HK-2 (cell line): ENCODE measurements around the gene ZFP36L1.
A peak's percentile ranks its signal among the peaks of the same experiment; 100 is the strongest.
"Not testable (repeated sequence)": the region's sequence is repeated elsewhere in the genome, so short reads cannot be mapped to it uniquely, and the experiment has no call there.

Source experiments
- DNase-seq: peaks from one replicate; pipeline ENCODE4 v3.0.0-alpha.2; 2018; ENCODE audit not compliant: unreplicated experiment

Gene ZFP36L1

DNA sequence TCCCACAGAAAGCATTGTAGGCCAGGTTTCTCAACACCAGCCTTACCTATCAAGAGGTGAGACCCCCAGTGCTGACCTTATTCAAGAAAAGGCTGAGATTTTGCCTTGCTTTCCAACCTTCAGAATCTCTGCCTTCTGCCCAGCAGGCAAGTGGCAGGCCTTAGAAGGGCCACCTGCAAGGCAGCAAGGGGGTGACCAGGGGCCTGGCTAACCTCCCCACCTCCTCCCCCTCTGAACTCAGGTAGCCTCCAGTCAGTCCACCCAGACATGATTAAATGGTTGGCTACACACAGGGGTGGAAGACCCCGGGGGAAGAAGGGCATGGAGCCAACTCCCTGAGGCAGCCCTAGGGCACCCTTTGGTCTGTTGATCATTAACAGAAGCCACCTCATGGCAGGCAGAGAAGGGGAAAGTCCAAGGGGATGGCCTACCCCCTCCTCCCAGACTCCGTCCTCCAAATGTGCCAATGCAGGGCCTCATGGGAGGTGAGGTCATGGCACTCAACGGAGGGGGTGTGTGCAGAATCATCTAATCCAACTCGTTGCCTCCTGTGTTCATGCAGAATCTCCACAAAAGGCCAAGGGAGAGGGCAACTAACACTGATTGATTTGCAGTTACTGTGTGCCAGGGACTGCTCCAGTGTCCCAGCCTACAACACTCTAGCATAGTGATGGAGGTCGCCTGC lies 8.5 kb downstream of the ZFP36L1 start:
- DNase-seq: peak; percentile 95

GRCh38 chr14:68783408-68784225 lies 9.2 kb downstream of the ZFP36L1 start:
- no peak for DNase-seq

DNA sequence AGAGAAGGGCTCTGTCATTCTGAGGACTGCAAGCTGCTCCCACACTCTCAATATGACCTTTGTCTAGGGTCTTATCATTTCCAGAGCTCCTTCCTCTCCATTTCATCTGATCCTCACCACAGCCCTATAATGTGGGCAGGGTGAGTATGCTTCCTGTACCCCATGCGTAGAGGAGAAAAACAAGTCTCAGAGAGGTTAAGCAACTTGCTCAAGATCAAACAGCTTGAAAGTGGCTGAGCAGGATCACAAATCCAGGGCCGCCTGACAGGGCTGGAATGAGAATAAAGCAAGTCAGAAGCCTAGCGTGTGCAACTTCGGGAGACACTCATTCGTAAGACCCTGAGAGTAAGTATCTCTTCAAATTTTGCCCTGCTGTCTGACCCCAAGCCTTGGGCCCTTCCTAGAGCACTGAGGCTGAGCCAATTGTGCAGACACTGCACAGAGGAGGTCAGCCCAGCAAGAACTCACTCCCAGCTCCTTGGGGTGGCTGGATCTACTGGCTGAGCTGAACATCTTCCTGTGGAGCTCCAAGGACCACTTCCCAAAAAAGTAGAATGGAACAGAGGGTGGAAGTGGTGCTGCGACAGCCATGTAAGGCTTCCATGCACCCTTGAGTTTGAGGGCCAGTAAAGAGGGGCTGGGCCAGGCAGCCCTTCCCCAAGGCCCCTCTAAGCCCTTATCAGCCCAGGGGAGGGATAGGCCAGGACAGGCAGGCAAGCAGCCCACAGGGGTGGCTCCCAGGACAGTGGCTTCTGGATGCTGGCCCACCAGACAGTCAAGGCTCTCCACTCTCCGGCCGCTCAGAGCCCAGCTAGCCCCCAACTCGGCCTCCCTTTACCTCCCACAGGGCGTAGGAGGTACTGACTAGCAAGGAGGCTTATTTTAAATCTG lies 10.5 kb downstream of the ZFP36L1 start:
- no peak for DNase-seq

DNA sequence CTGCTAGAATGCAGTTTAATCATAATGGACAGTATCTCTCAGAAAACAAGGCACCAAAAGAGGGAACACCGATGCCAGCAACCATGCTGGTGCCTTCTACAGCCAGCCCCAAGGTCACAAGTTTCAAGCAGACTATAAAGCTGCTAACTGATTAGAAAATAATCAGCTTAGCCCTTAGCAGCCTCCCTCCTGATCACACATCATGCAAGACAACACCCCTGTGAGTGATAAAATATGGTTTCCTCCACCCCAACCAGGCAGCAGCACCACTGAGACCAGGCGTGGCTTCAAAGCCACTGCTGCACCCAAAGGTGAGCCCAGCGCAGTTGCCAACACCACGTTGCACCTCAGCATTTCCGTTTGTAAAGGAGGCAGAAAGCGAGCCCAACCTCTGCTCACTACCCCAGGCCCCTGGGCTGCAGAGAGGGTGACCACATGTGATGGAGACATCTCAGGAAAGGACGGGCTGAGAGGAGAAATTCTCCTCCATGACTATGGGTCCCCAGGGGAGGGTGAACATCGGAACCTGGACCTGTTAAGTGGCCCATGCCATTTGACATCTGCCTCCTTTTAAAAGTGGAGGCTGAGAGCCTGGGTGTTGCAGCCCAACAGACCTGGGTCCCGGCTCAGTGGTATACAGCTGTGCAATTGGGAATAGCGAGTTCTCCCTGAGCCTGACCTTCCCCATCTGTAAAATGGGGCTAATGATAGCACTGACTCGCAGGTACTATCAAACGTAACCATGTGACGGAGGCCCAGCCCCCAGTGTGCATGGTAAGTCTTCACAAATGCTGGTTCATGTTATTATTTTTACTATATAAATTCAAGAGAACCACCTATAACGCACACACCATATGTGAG lies 11.5 kb downstream of the ZFP36L1 start:
- DNase-seq: no peak

DNA sequence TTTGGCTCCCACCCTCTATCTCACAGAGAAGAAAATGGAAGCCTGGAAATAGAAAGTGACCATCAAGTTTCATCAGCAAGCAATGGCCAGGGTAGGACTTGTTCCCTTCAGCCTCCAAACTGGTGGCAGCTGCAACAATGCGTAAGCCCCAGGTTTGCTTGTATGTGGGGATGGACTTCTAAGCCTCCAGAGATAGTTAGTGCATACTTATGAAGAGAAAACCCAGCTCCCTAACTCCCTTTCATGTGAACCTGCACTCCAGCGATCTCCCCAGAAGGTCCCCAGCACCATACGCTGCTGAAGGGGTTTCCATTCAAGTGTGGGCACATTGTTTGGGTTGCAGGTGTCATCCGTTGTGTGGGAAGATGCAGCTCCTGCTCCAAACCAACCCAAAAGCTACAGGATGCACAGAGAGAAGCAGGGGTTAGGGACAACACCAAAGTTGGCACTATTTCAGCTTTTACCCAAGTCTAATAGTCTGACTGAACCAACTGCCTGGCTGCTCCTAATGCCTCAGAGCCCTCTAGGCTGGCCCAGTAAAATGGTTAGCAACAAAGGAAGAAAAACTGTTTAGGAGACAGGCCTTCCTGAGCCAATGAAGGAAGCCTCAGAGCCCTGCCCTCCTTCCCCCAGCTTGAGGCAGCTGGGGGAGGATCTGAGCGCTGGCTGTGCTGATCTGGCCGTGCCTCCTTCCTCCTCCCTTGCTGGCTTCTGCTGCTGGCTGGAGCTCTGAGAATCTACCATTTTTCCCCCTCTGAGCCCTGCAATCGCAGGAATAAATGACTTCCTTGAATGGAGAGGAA lies 12.3 kb downstream of the ZFP36L1 start:
- DNase-seq: peak; percentile 39

- DNase-seq: peak; percentile 57
Measured at GRCh38 chr14:68779761-68780323, 13.0 kb downstream of the ZFP36L1 start.

GRCh38 chr14:68777644-68778043 lies 15.2 kb downstream of the ZFP36L1 start:
- DNase-seq: no peak

- DNase-seq: no peak
Measured at GRCh38 chr14:68775614-68776126, 17.2 kb downstream of the ZFP36L1 start.

DNA sequence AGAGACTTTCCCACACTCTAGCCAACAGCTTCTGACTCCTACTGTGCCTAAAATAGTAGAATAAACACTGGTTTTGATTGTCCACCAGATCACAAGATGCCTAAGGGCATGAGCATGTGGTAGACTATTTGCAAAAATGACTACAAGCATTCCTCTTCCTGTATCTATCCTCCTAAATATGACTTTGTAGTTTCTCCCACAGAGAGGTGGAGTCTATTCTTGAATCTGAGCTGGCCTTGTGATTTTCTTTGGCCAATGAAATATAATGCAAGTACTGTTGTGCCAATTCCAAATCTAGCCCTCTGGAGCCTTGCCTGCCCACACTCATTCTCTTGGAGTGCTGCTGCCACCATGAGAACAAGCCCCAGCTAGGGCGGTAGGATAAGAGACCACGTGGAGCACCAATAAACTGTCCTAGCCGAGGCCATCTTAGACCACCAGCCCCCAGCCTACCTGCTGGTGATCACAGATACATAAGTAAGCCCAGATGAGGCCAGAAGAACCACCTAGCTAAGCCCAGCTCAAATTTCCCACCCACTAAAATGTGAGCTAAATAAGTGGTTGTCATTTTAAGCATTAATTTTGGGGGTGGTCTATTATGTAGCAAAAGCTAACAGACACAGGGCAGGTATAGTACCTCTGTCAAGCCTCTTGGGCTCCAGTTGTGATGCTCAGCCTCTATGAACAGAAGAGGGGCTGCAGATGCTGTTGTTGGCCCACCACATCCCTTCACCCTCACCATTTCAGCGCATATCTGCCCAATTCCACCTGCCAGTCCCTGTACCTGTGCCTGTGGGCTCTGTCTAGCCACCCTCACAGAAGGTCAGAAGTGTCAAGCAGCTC lies 17.9 kb downstream of the ZFP36L1 start:
- no peak for DNase-seq

DNA sequence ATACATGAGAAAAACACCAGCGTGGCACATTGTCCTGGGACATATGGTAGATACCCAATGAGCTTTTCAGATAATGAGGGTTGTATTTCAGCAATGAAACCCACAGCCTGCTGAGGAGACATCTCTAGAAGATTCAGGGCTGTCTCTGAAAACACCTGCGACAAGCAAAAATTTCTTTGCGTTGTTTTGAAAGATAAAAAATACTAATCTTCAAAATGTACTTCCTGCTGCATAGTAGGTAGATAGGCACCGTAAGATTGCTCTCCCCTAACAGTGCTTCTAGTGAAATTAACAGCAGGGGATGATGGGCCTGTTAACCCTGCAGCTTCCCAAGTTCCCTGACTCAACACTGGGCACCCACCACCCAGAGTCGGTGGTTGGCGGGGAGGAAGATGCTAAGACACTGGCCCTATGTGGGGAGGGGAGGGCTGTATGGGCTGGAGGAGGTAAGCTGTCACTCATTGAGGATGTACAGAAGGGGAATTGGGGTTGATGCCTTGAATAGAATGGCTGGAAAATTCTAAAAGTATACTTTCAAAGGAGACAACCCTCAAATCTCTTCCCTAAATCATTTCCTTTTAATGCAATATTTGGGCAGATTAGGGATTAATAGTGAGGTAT lies 20.0 kb downstream of the ZFP36L1 start:
- DNase-seq: no peak

DNA sequence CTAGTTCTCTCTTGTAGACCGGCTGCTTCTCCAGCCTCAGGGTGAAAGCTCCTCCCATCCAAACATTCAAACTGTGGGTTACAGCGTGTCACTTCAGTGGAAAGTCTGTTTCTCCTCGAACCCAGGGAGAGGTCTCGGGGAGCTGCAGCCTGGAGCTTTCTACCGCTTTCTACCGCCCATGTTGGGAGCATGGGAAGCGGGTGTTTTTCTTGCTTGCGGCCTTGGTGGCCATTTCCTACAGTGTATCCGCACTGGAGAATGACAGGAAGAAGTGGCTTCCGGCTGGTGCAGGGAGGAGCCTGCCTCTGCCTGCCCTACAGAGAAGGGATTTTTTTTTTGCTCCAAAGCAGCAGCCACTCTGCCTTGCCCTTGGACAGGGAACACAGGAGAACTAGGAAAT lies 21.2 kb downstream of the ZFP36L1 start:
- no peak for DNase-seq

- no peak for DNase-seq
Measured at GRCh38 chr14:68770553-68771286, 22.1 kb downstream of the ZFP36L1 start.

DNA sequence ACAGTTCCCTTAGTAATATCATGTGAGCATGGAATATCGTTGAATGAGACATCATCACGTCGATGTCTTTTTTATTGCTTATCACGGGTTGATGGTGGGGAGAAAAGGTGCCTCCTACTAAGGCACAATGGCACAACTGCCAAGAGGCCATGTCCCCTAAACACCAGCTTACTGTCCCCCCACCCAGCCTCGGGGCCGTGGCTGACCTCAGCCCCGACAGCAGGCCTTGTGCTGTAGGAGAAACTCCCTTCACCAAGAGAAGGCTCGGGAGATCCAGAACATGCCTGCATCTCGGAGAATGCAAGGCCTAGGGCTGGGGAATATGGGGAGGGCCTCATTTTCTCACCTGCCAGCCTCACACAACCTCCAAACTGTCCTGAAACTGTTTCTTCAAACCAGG lies 22.8 kb downstream of the ZFP36L1 start:
- DNase-seq: no peak

- no peak for DNase-seq
Measured at GRCh38 chr14:68768316-68768715, 24.6 kb downstream of the ZFP36L1 start.

DNA sequence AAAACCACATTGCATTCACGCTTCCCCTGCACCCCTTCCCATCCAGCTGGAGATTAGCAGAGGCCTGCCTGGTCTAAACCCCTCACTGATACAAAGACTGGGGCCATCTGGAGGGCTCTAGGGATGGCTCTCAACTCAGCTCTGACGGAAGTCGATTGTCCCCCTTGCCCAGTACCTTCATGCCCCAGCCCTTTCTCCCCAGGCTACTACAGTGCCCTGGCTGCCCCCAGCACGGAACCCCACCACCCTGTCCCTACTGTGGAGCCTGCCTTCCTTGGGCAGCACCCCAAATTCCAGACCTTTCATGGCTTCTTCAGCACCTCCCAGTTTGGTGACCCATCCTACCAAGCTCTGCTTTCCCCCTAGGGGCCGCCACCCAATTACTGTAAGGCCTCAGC lies 25.6 kb downstream of the ZFP36L1 start:
- no peak for DNase-seq

- DNase-seq: no peak
Measured at GRCh38 chr14:68766299-68767247, 26.3 kb downstream of the ZFP36L1 start.

DNA sequence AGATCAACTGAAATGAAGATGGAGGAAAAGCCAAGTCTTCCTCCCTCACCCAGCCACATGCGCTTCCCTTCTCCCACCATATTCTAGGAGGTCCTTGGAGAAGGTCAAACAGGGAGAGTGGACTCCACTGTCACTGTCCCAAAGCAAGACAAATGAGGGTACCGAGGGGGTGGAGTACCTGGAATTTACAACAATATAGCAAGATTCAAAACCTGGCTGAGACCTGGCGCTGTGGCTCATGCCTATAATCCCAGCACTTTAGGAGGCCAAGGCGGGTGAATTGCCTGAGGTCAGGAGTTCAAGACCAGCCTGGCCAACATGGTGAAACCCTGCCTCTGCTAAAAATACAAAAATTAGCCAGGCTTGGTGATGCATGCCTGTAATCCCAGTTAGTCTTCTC lies 29.0 kb downstream of the ZFP36L1 start:
- not testable (repeated sequence) for DNase-seq
